Endothelial cell of umbilical vein (primary cell): ENCODE data around the gene GRM8. TPM values are rescaled to one million over a fixed set of nuclear protein-coding genes. Genes with fewer than 3 reads are reported as not detected.

Experiments used
- BruUV-seq: library from RNA; stranded (reverse); fragments of 400-500 nt; replicated peaks from 2 replicates; lab custom pipeline; 2021; lab: Mats Ljungman, UMichigan
- CTCF ChIA-PET: fragments of 300-600, 350-600 bp; sonication (Branson Sonifier 250); formaldehyde crosslinking; loops from one replicate; lab custom pipeline; 2021; ENCODE audit warnings: antibody characterized with exemption, inconsistent platforms; lab: Charles Lee
- POLR2A ChIA-PET: fragments of 300-600, 350-600 bp; sonication (Branson Sonifier 250); formaldehyde crosslinking; loops from one replicate; lab custom pipeline; 2021; ENCODE audit warnings: antibody characterized with exemption, inconsistent platforms; lab: Charles Lee
- DNase-seq: peaks from one replicate; pipeline ENCODE4 v3.0.0-alpha.2; 2011; ENCODE audit warnings: low read depth, low spot score
- FAIRE-seq: peaks from 2 replicates; lab custom pipeline; 2011; peaks lifted over from hg19 to GRCh38; lab: Jason Lieb, UNC
- H2AFZ ChIP-seq: 2 replicates; pipeline ENCODE4 v1.6.0; 2012; ENCODE audit warnings: low read depth, low read length, control low read depth, inconsistent platforms
- H3K27ac ChIP-seq: 2 replicates; pipeline ENCODE4 v1.5.1; 2011; ENCODE audit warnings: low read depth, mild to moderate bottlenecking, control low read depth, low read length, moderate library complexity; ENCODE audit not compliant: insufficient read depth
- H3K27me3 ChIP-seq, 2 experiments: 2 replicates each; pipeline versions ENCODE4 v1.6.0 to v1.6.1; 2011; ENCODE audit warnings: low read length in 2 of 2, mixed read lengths in 1 of 2; ENCODE audit not compliant: control insufficient read depth in 2 of 2, insufficient read depth in 2 of 2
- H3K36me3 ChIP-seq, 2 experiments: 2 replicates in 1 of 2; 3 replicates in 1 of 2; pipeline ENCODE4 v1.5.1; 2011; ENCODE audit warnings: low read length in 2 of 2, mild to moderate bottlenecking in 1 of 2, moderate library complexity in 1 of 2; ENCODE audit not compliant: control insufficient read depth in 2 of 2, insufficient read depth in 2 of 2; ENCODE audit errors: extremely low read depth in 1 of 2
- H3K4me1 ChIP-seq: 3 replicates; pipeline ENCODE4 v1.5.1; 2011; ENCODE audit warnings: mild to moderate bottlenecking, low read length; ENCODE audit not compliant: control insufficient read depth, insufficient read depth; ENCODE audit errors: extremely low read depth
- H3K4me2 ChIP-seq: 2 replicates; pipeline ENCODE4 v1.6.1; 2011; ENCODE audit warnings: low read length, control low read depth, mixed read lengths; ENCODE audit not compliant: insufficient read depth
- H3K4me3 ChIP-seq, 3 experiments: fragments of 200-600 bp in 1 of 3; sonication (generic), shearing (Covaris generic) in 1 of 3; replicated peaks in 1 of 3; 2 replicates each; pipeline ENCODE4 v1.5.1; 2011 to 2016; ENCODE audit warnings: control low read depth in 3 of 3, low read length in 3 of 3, mild to moderate bottlenecking in 2 of 3, inconsistent platforms in 1 of 3, low read depth in 1 of 3, moderate library complexity in 1 of 3; ENCODE audit not compliant: insufficient read depth in 1 of 3
- H3K79me2 ChIP-seq: 2 replicates; pipeline ENCODE4 v1.6.0; 2012; ENCODE audit warnings: low read length, inconsistent platforms; ENCODE audit not compliant: control insufficient read depth, insufficient read depth
- H3K9ac ChIP-seq: replicated peaks from 2 replicates; pipeline ENCODE3; 2011; ENCODE audit warnings: low read length, control low read depth; ENCODE audit not compliant: insufficient read depth; ENCODE audit errors: extremely low read depth
- H3K9me1 ChIP-seq: replicated peaks from 3 replicates; pipeline ENCODE4 v1.6.0; 2011; ENCODE audit warnings: mild to moderate bottlenecking, low read length; ENCODE audit not compliant: control insufficient read depth, insufficient read depth; ENCODE audit errors: extremely low read depth
- H3K9me3 ChIP-seq: replicated peaks from 2 replicates; pipeline ENCODE4 v1.5.1; 2012; ENCODE audit warnings: low read length, inconsistent platforms; ENCODE audit not compliant: control insufficient read depth, insufficient read depth
- H4K20me1 ChIP-seq: replicated peaks from 2 replicates; pipeline ENCODE3; 2011; ENCODE audit warnings: mild to moderate bottlenecking, low read length; ENCODE audit not compliant: control insufficient read depth, insufficient read depth; ENCODE audit errors: extremely low read depth
- CTCF ChIP-seq, 2 donors: IDR thresholded peaks; 1 replicate in 1 of 2; 2 replicates in 1 of 2; pipeline ENCODE4 v1.5.1; 2011; ENCODE audit warnings: low read length in 2 of 2, mild to moderate bottlenecking in 2 of 2, moderate library complexity in 2 of 2, control low read depth in 1 of 2, inconsistent platforms in 1 of 2, low read depth in 1 of 2; ENCODE audit not compliant: insufficient read depth in 1 of 2; ENCODE audit errors: extremely low read depth in 1 of 2
- EZH2 ChIP-seq: IDR thresholded peaks from 2 replicates; pipeline ENCODE4 v1.6.1; 2012; ENCODE audit warnings: borderline replicate concordance, low read depth, mild to moderate bottlenecking, moderate library complexity, low read length, inconsistent platforms; ENCODE audit not compliant: severe bottlenecking
- FOS ChIP-seq: IDR thresholded peaks from 2 replicates; pipeline ENCODE4 v1.6.1; 2011; ENCODE audit warnings: mild to moderate bottlenecking, low read length, moderate library complexity, borderline replicate concordance; ENCODE audit not compliant: insufficient read depth
- GATA2 ChIP-seq: IDR thresholded peaks from 2 replicates; pipeline ENCODE4 v1.7.0; 2011; ENCODE audit warnings: low read depth, mild to moderate bottlenecking, moderate library complexity, mixed read lengths, low read length; ENCODE audit not compliant: insufficient read length, insufficient read depth
- JUN ChIP-seq: IDR thresholded peaks from 2 replicates; pipeline ENCODE4 v1.6.1; 2011; ENCODE audit warnings: borderline replicate concordance, low read depth; ENCODE audit not compliant: insufficient read length, insufficient read depth
- MAX ChIP-seq: IDR thresholded peaks from 2 replicates; pipeline ENCODE4 v1.6.1; 2011; ENCODE audit not compliant: insufficient read depth, insufficient read length
- MYC ChIP-seq: IDR thresholded peaks from one replicate; pipeline ENCODE4 v1.6.1; 2011; ENCODE audit warnings: mild to moderate bottlenecking, low read depth, low read length
- POLR2A ChIP-seq: IDR thresholded peaks from 2 replicates; pipeline ENCODE4 v1.6.1; 2012; ENCODE audit warnings: low read depth, mild to moderate bottlenecking, control low read depth, low read length
- POLR2AphosphoS5 ChIP-seq: IDR thresholded peaks from 2 replicates; pipeline ENCODE4 v1.6.1; 2012; ENCODE audit warnings: low read depth, mild to moderate bottlenecking, control low read depth, low read length, moderate library complexity; ENCODE audit not compliant: insufficient read depth
- dilution Hi-C: fragments of 300-500 bp; cut with MboI; formaldehyde crosslinking; loops from one replicate; pipeline ENCODE4 v1.15.0; 2019; ENCODE audit warnings: low sequenced_read_pairs; ENCODE audit not compliant: extremely low pct_ligation_motif_present
- intact Hi-C: fragments of 100-400 bp; cut with micrococcal nuclease; formaldehyde crosslinking; loops from one replicate; pipeline ENCODE4 v1.10.0; 2022
- polyA plus RNA-seq, 4 experiments: library from polyadenylated mRNA; depleted of rRNA in 3 of 4; stranded (reverse) in 3 of 4; unstranded in 1 of 4; fragments of >200 nt; gene quantifications; 2 replicates each; pipeline versions ENCODE4 v1.2.1 to v1.2.3, GENCODE V29; 2011 to 2012; ENCODE audit warnings: missing spikeins in 1 of 4
- total RNA-seq: library from RNA; stranded (reverse); gene quantifications from 2 replicates; pipeline ENCODE4 v1.2.3, GENCODE V29; 2021

GRM8 gene
- total and polyA plus RNA-seq, 2 donors (not counting 3 experiments of a cell fraction or from before 2014, with no cell fraction given): not detected

GRCh38 chr7:126657599-126658358 is 595.0 kb downstream of the GRM8 start:
- no TSS peak for BruUV-seq
- no peak overlapping the region for H3K4me3 ChIP-seq
- no peak overlapping the region for H3K4me2 ChIP-seq
- no peaks in the 10 kb centered on the region for H3K79me2 ChIP-seq
- TF ChIP-seq POLR2A (no peak), EZH2 (no peak), CTCF (IDR thresholded peaks at IDR 0.05; ENCODE audit: extremely low read depth in 1 of 2, insufficient read depth in 1 of 2, low read depth in 1 of 2, low read length in 2 of 2) (no peak), JUN (no peak), GATA2 (no peak), POLR2AphosphoS5 (no peak), MYC (no peak), FOS (no peak), MAX (no peak)
- H3K27ac ChIP-seq: no peak overlapping the region
- no peaks in the 10 kb centered on the region for H3K27me3 ChIP-seq
- H3K36me3 ChIP-seq: no peaks in the 10 kb centered on the region
- no peak overlapping the region for H3K9ac ChIP-seq
- DNase-seq (no peak), FAIRE-seq (no peak)
- H4K20me1 ChIP-seq: no peaks in the 10 kb centered on the region
- POLR2A ChIA-PET: no interaction called here
- H3K4me1 ChIP-seq: no peaks in the 10 kb centered on the region
- dilution Hi-C loops (no loop called here), intact Hi-C loops (no loop called here)
- H3K9me3 ChIP-seq: no peaks in the 10 kb centered on the region
- no peaks in the 10 kb centered on the region for H3K9me1 ChIP-seq
- CTCF ChIA-PET: no interaction called here
- no peak overlapping the region for H2AFZ ChIP-seq
